CD4-positive, alpha-beta T cell treated with Interleukin-10 for 1 hour (primary cell): ENCODE data around the gene HCK.
"Not testable (repeated sequence)": the region's sequence is repeated elsewhere in the genome, so short reads cannot be mapped to it uniquely, and the experiment has no call there.

Experiments used
- DNase-seq: peaks from one replicate; pipeline ENCODE4 v3.0.0-alpha.2; 2020

HCK gene

GRCh38 chr20:32110173-32110704, 58.2 kb downstream of the HCK start:
- no peak for DNase-seq

- no peak for DNase-seq
These were observed 58.7 kb downstream of the HCK start for GRCh38 chr20:32110727-32111126.

- DNase-seq = no peak
These were observed 59.2 kb downstream of the HCK start for GRCh38 chr20:32111156-32111686.

- DNase-seq = no peak
These were observed 59.7 kb downstream of the HCK start for GRCh38 chr20:32111753-32112152.

- DNase-seq = peak; percentile 25
These were observed 60.8 kb downstream of the HCK start for GRCh38 chr20:32112841-32113240.

- DNase-seq = no peak
These were observed 61.7 kb downstream of the HCK start for GRCh38 chr20:32113591-32114260.

GRCh38 chr20:32114305-32114960, 62.4 kb downstream of the HCK start:
- DNase-seq = no peak

- no peak for DNase-seq
These were observed 63.2 kb downstream of the HCK start for GRCh38 chr20:32115211-32115767.

GRCh38 chr20:32116079-32116521, 64.1 kb downstream of the HCK start:
- DNase-seq = no peak

GRCh38 chr20:32116796-32117195, 64.8 kb downstream of the HCK start:
- not testable (repeated sequence) for DNase-seq

- DNase-seq = not testable (repeated sequence)
These were observed 66.4 kb downstream of the HCK start for GRCh38 chr20:32118427-32118826.

GRCh38 chr20:32119734-32120133, 67.7 kb downstream of the HCK start:
- no peak for DNase-seq

- not testable (repeated sequence) for DNase-seq
These were observed 69.9 kb downstream of the HCK start for GRCh38 chr20:32121908-32122307.

- no peak for DNase-seq
These were observed 71.0 kb downstream of the HCK start for GRCh38 chr20:32123088-32123487.

- DNase-seq = no peak
These were observed 72.9 kb downstream of the HCK start for GRCh38 chr20:32124916-32125454.

GRCh38 chr20:32125506-32125905, 73.5 kb downstream of the HCK start:
- no peak for DNase-seq

- no peak for DNase-seq
These were observed 74.9 kb downstream of the HCK start for GRCh38 chr20:32126919-32127318.

GRCh38 chr20:32127347-32127746, 75.3 kb downstream of the HCK start:
- DNase-seq = no peak

- no peak for DNase-seq
These were observed 76.1 kb downstream of the HCK start for GRCh38 chr20:32128167-32128566.

- DNase-seq = no peak
These were observed 77.8 kb downstream of the HCK start for GRCh38 chr20:32129863-32130262.

GRCh38 chr20:32130352-32130751, 78.3 kb downstream of the HCK start:
- DNase-seq = no peak

GRCh38 chr20:32130965-32131364, 78.9 kb downstream of the HCK start:
- no peak for DNase-seq

- no peak for DNase-seq
These were observed 81.0 kb downstream of the HCK start for GRCh38 chr20:32132911-32133549.
